ENCODE results near the gene IL17F. TPM values are rescaled to one million over a fixed set of nuclear protein-coding genes. Genes with fewer than 3 reads are reported as not detected.

IL17F gene
- polyA plus RNA-seq, 1 of the 3 experiments (the other 2 are of a cell fraction): not detected

DNA sequence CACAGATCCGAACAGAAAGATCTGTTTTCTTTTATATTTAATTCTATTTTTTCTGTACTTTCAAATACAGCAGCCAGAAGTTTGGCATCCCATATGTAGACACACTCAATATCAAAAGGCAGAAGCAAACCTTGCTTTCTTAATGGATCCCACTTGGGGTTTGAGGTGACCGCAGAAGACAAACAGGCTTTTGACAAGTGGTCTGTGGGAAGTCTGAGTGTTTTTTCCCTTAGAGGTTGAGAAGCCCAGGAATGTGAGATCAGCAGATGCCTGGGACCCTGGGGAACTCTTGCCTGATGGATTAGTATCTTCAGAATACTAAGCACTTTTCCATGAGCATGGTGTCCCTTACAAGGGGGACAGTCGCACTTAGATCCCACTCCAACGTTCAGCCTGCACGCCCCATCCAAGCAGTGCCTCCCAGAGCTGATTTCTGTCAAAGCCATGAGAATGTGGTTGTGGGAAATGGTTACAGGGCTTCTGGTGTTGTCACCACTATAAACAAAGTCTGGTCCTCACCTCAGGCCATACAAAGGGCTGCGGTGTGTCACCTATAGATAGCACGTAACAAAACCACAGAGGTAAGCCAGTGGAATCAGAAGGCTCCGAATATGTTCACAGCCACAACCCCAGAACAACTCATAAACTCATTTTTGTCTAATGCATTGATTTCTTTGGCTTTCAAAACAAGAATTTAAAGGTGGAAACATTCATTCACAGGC lies 12.7 kb downstream of the IL17F start:
- no peaks in the 10 kb centered on the region for H3K36me3 ChIP-seq (replicated peaks in 1 of 2; ENCODE audit: control insufficient read depth in 1 of 2, insufficient read depth in 2 of 2, low read length in 1 of 2)

DNA sequence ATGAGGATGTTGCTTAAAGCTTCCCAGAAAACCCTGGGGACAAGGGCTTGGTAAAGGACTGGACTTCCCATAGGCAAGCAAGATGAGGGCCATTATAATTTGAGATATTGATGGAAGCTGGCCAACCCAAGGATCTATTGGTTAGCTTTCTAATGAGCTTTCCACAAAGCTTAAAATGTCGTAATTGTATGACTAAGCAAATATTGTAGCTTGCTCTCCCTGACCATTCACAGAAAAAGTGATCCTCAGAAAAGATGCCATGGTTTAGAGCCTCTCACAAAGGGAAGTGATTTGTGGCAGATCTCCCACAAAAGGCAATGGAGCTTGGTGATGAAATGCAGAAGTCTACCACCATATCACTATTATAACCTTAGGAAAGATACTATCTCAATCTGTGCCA lies 13.6 kb downstream of the IL17F start:
- H3K27me3 ChIP-seq (ENCODE audit: insufficient read depth): no peaks in the 10 kb centered on the region; the same call in 1 of the 2 replicates
- CTCF ChIA-PET: interaction anchor here (1.2 to 2.6 kb wide), 4 partner anchors 8 to 132 kb away, joined by 3 to 11 read pairs (median 4); no protein-coding TSS in a partner anchor
- no peak for TF ChIP-seq GABPA (IDR thresholded peaks at IDR 0.05; ENCODE audit: low read depth)
- TF ChIP-seq JUND (IDR thresholded peaks at IDR 0.05): no peak
- TF ChIP-seq RAD21 (IDR thresholded peaks at IDR 0.05; ENCODE audit: low read length): no peak
- TF ChIP-seq CHD2 (IDR thresholded peaks at IDR 0.05; ENCODE audit: low read length, partially characterized antibody): no peak
- TF ChIP-seq TCF12 (IDR thresholded peaks at IDR 0.05): no peak
- no peak for TF ChIP-seq GATA2 (CRISPR knock-in tag; IDR thresholded peaks at IDR 0.05)
- TF ChIP-seq, protein P1, sequence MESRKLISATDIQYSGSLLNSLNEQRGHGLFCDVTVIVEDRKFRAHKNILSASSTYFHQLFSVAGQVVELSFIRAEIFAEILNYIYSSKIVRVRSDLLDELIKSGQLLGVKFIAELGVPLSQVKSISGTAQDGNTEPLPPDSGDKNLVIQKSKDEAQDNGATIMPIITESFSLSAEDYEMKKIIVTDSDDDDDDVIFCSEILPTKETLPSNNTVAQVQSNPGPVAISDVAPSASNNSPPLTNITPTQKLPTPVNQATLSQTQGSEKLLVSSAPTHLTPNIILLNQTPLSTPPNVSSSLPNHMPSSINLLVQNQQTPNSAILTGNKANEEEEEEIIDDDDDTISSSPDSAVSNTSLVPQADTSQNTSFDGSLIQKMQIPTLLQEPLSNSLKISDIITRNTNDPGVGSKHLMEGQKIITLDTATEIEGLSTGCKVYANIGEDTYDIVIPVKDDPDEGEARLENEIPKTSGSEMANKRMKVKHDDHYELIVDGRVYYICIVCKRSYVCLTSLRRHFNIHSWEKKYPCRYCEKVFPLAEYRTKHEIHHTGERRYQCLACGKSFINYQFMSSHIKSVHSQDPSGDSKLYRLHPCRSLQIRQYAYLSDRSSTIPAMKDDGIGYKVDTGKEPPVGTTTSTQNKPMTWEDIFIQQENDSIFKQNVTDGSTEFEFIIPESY (IDR thresholded peaks at IDR 0.05; ENCODE audit: borderline replicate concordance, low read depth): no peak
- TF ChIP-seq SMC3 (IDR thresholded peaks at IDR 0.05; ENCODE audit: low read depth, low read length): no peak
- TF ChIP-seq, protein P2, sequence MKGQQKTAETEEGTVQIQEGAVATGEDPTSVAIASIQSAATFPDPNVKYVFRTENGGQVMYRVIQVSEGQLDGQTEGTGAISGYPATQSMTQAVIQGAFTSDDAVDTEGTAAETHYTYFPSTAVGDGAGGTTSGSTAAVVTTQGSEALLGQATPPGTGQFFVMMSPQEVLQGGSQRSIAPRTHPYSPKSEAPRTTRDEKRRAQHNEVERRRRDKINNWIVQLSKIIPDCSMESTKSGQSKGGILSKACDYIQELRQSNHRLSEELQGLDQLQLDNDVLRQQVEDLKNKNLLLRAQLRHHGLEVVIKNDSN (IDR thresholded peaks at IDR 0.05; ENCODE audit: borderline replicate concordance, low read depth): no peak
- TF ChIP-seq SIN3A (IDR thresholded peaks at IDR 0.05; ENCODE audit: borderline replicate concordance, low read depth, low read length): no peak
- TF ChIP-seq ELF1 (IDR thresholded peaks at IDR 0.05): no peak
- TF ChIP-seq, protein P3, sequence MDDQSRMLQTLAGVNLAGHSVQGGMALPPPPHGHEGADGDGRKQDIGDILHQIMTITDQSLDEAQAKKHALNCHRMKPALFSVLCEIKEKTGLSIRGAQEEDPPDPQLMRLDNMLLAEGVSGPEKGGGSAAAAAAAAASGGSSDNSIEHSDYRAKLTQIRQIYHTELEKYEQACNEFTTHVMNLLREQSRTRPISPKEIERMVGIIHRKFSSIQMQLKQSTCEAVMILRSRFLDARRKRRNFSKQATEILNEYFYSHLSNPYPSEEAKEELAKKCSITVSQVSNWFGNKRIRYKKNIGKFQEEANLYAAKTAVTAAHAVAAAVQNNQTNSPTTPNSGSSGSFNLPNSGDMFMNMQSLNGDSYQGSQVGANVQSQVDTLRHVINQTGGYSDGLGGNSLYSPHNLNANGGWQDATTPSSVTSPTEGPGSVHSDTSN (IDR thresholded peaks at IDR 0.05): no peak
- no peak for TF ChIP-seq YY1 (IDR thresholded peaks at IDR 0.05; ENCODE audit: low read depth)

More for the DNA sequence above, 12.7 kb downstream of the IL17F start:
- Histone ChIP-seq H3K4me1 (ENCODE audit: control insufficient read depth in 1 of 2, insufficient read depth in 2 of 2, low read depth in 1 of 2, low read length in 1 of 2) (no peaks in the 10 kb centered on the region), H3K79me2 (ENCODE audit: insufficient read depth) (no peaks in the 10 kb centered on the region), H3K4me2 (no peak overlapping the region), H3K9me3 (no peaks in the 10 kb centered on the region; the same call in 1 of the 2 replicates), H2AFZ (ENCODE audit: low read depth) (no peak overlapping the region), H3K4me3 (ENCODE audit: low read depth in 2 of 2, low read length in 1 of 2) (no peak overlapping the region), H4K20me1 (ENCODE audit: insufficient read depth) (no peaks in the 10 kb centered on the region), H3K27me3 (ENCODE audit: insufficient read depth) (no peaks in the 10 kb centered on the region; the same call in 1 of the 2 replicates), H3K9me2 (no peaks in the 10 kb centered on the region), H3K27ac (ENCODE audit: low read depth in 2 of 2, low read length in 1 of 2) (no peak overlapping the region), H3K9ac (no peak overlapping the region), H3F3A (replicated peaks; ENCODE audit: insufficient read depth) (peaks cover 3% of the 10 kb centered on the region)
- ChIA-PET CTCF (interaction anchor here (0.7 to 2.6 kb wide), 6 partner anchors 8 to 133 kb away, joined by 3 to 11 read pairs (median 4); no protein-coding TSS in a partner anchor), POLR2A (no interaction called here)
- TF ChIP-seq MXI1 (IDR thresholded peaks at IDR 0.05; ENCODE audit: low read depth, low read length) (no peak), EZH2phosphoT487 (IDR thresholded peaks at IDR 0.05; ENCODE audit: borderline replicate concordance, low read depth) (no peak), JUND (IDR thresholded peaks at IDR 0.05) (no peak), MEF2A (IDR thresholded peaks at IDR 0.05; ENCODE audit: borderline replicate concordance, low read depth) (no peak), POLR2AphosphoS5 (IDR thresholded peaks at IDR 0.05; ENCODE audit: low read depth, low read length) (no peak), NFIC (IDR thresholded peaks at IDR 0.05; ENCODE audit: borderline replicate concordance) (no peak), YY1 (IDR thresholded peaks at IDR 0.05; ENCODE audit: low read depth) (no peak), NRF1 (IDR thresholded peaks at IDR 0.05; ENCODE audit: low read depth, low read length) (no peak), TCF12 (IDR thresholded peaks at IDR 0.05) (no peak), FOXJ3 (CRISPR knock-in tag; IDR thresholded peaks at IDR 0.05) (no peak), FOXM1 (IDR thresholded peaks at IDR 0.05; ENCODE audit: low read depth) (no peak), TAF1 (IDR thresholded peaks at IDR 0.05; ENCODE audit: borderline replicate concordance, low read depth, low read length) (no peak)
- TF ChIP-seq, protein P4, sequence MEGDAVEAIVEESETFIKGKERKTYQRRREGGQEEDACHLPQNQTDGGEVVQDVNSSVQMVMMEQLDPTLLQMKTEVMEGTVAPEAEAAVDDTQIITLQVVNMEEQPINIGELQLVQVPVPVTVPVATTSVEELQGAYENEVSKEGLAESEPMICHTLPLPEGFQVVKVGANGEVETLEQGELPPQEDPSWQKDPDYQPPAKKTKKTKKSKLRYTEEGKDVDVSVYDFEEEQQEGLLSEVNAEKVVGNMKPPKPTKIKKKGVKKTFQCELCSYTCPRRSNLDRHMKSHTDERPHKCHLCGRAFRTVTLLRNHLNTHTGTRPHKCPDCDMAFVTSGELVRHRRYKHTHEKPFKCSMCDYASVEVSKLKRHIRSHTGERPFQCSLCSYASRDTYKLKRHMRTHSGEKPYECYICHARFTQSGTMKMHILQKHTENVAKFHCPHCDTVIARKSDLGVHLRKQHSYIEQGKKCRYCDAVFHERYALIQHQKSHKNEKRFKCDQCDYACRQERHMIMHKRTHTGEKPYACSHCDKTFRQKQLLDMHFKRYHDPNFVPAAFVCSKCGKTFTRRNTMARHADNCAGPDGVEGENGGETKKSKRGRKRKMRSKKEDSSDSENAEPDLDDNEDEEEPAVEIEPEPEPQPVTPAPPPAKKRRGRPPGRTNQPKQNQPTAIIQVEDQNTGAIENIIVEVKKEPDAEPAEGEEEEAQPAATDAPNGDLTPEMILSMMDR (IDR thresholded peaks at IDR 0.05): no peak
- TF ChIP-seq, protein P3 (IDR thresholded peaks at IDR 0.05): no peak
- 43% methylated on average over 8 of the region's 8 CpGs for WGBS (ENCODE audit: low lambda C conversion rate)
- DNase-seq: no peak

More for the DNA sequence above, 13.6 kb downstream of the IL17F start:
- Histone ChIP-seq H3F3A (replicated peaks; ENCODE audit: insufficient read depth) (peaks cover 3% of the 10 kb centered on the region), H3K4me2 (no peak overlapping the region), H3K27ac (ENCODE audit: low read depth in 2 of 2, low read length in 1 of 2) (no peak overlapping the region), H3K9me3 (no peaks in the 10 kb centered on the region; the same call in 1 of the 2 replicates), H3K36me3 (replicated peaks in 1 of 2; ENCODE audit: control insufficient read depth in 1 of 2, insufficient read depth in 2 of 2, low read length in 1 of 2) (no peaks in the 10 kb centered on the region), H3K4me3 (ENCODE audit: low read depth in 2 of 2, low read length in 1 of 2) (no peak overlapping the region), H3K9ac (no peak overlapping the region), H3K79me2 (ENCODE audit: insufficient read depth) (no peaks in the 10 kb centered on the region), H3K4me1 (ENCODE audit: control insufficient read depth in 1 of 2, insufficient read depth in 2 of 2, low read depth in 1 of 2, low read length in 1 of 2) (no peaks in the 10 kb centered on the region), H2AFZ (ENCODE audit: low read depth) (no peak overlapping the region), H4K20me1 (ENCODE audit: insufficient read depth) (no peaks in the 10 kb centered on the region), H3K9me2 (no peaks in the 10 kb centered on the region)
- POLR2A ChIA-PET: no interaction called here
- no peak for DNase-seq
- WGBS (ENCODE audit: low lambda C conversion rate): 13% methylated on average over 1 of the region's 1 CpG

Data from SK-N-SH (cell line).